GM12878 (cell line): ENCODE measurements around the gene AFG1L. TPM values are rescaled to one million over a fixed set of nuclear protein-coding genes. Genes with fewer than 3 reads are reported as not detected.
"Not testable (repeated sequence)": the region's sequence is repeated elsewhere in the genome, so short reads cannot be mapped to it uniquely, and the experiment has no call there.

Source experiments
- ATAC-seq: fragments of 200-7000 bp; cut with Tn5 transposase; 3 replicates; pipeline ENCODE4 v1.9.1; 2020; ENCODE audit warnings: mild to moderate bottlenecking, moderate library complexity
- BruUV-seq: library from RNA; stranded (reverse); fragments of 400-500 nt; replicated peaks from 2 replicates; lab custom pipeline; 2021; lab: Mats Ljungman, UMichigan
- CTCF ChIA-PET: fragments of 300-600 bp; sonication (Branson Sonifier 250); formaldehyde crosslinking; extraction: SDS; loops from one replicate; lab custom pipeline; 2021; ENCODE audit warnings: inconsistent platforms; lab: Yijun Ruan, JAX
- POLR2A ChIA-PET: fragments of 350-600 bp; formaldehyde crosslinking; extraction: SDS; loops from one replicate; lab custom pipeline; 2021; ENCODE audit warnings: inconsistent platforms; lab: Charles Lee
- RAD21 ChIA-PET: fragments of 300-600 bp; sonication (Branson Sonifier 250); formaldehyde crosslinking; loops from one replicate; lab custom pipeline; 2023; ENCODE audit warnings: antibody characterized with exemption; ENCODE audit not compliant: unreplicated experiment; lab: Charles Lee
- SMC1A ChIA-PET: fragments of 300-600 bp; sonication (Branson Sonifier 250); formaldehyde crosslinking; loops from one replicate; lab custom pipeline; 2023; ENCODE audit not compliant: unreplicated experiment, uncharacterized antibody; lab: Charles Lee
- DNase-seq: peaks from one replicate; pipeline ENCODE4 v3.0.0-alpha.2; 2011; ENCODE audit warnings: low read depth, low spot score
- FAIRE-seq: peaks from 3 replicates; lab custom pipeline; 2011; peaks lifted over from hg19 to GRCh38; lab: Jason Lieb, UNC
- H2AFZ ChIP-seq: 2 replicates; pipeline ENCODE4 v1.6.0; 2011; ENCODE audit warnings: low read depth, low read length, control low read depth; ENCODE audit not compliant: control insufficient read depth
- H3K27ac ChIP-seq: 2 replicates; pipeline ENCODE4 v1.5.1; 2011; ENCODE audit warnings: control low read depth; ENCODE audit not compliant: control insufficient read depth, insufficient read depth
- H3K27me3 ChIP-seq, 2 experiments: replicated peaks in 1 of 2; 2 replicates each; pipeline versions ENCODE4 v1.6.0 to v1.6.1; 2011; ENCODE audit warnings: low read length in 1 of 2; ENCODE audit not compliant: control insufficient read depth in 2 of 2, insufficient read depth in 2 of 2
- H3K36me3 ChIP-seq, 2 experiments: 2 replicates each; pipeline ENCODE4 v1.5.1; 2011; ENCODE audit warnings: low read length in 1 of 2; ENCODE audit not compliant: control insufficient read depth in 2 of 2, insufficient read depth in 2 of 2
- H3K4me1 ChIP-seq: 2 replicates; pipeline ENCODE4 v1.6.1; 2011; ENCODE audit warnings: mild to moderate bottlenecking, low read length, moderate library complexity, mixed read lengths; ENCODE audit not compliant: control insufficient read depth, insufficient read depth
- H3K4me2 ChIP-seq: 2 replicates; pipeline ENCODE4 v1.6.0; 2011; ENCODE audit warnings: control low read depth; ENCODE audit not compliant: control insufficient read depth, insufficient read depth
- H3K4me3 ChIP-seq: fragments of 200-600 bp; sonication (generic); 2 replicates; pipeline ENCODE4 v1.5.1; 2016
- H3K79me2 ChIP-seq: 2 replicates; pipeline ENCODE4 v1.6.0; 2011; ENCODE audit warnings: low read length; ENCODE audit not compliant: control insufficient read depth, insufficient read depth
- H3K9ac ChIP-seq: 2 replicates; pipeline ENCODE4 v1.8.0; 2011; ENCODE audit warnings: low read length, control low read depth, mixed read lengths; ENCODE audit not compliant: control insufficient read depth, insufficient read depth
- H3K9me3 ChIP-seq: replicated peaks from 3 replicates; pipeline ENCODE4 v1.5.1; 2011; ENCODE audit warnings: mild to moderate bottlenecking, low read length; ENCODE audit not compliant: control insufficient read depth, insufficient read depth
- H4K20me1 ChIP-seq: 2 replicates; pipeline ENCODE4 v1.6.0; 2011; ENCODE audit not compliant: control insufficient read depth, insufficient read depth
- BACH1 ChIP-seq: fragments of 450-650 bp; IDR thresholded peaks from 2 replicates; pipeline ENCODE4 v1.6.1; 2017; ENCODE audit warnings: mild to moderate bottlenecking, borderline replicate concordance
- BCL11A ChIP-seq: IDR thresholded peaks from 2 replicates; pipeline ENCODE4 v1.6.1; 2011; ENCODE audit warnings: low read depth, low read length
- CHD2 ChIP-seq: IDR thresholded peaks from 2 replicates; pipeline ENCODE4 v1.6.1; 2011; ENCODE audit warnings: low read depth, low read length, improper control_type of control experiment, borderline replicate concordance
- DPF2 ChIP-seq: fragments of 450-650 bp; IDR thresholded peaks from 2 replicates; pipeline ENCODE4 v1.6.1; 2017; ENCODE audit warnings: mild to moderate bottlenecking
- EED ChIP-seq: sonication (generic); IDR thresholded peaks from 2 replicates; pipeline ENCODE4 v1.6.1; 2016; ENCODE audit warnings: antibody characterized with exemption, low read depth
- EZH2 ChIP-seq: IDR thresholded peaks from 2 replicates; pipeline ENCODE4 v1.6.1; 2012; ENCODE audit warnings: low read depth, mild to moderate bottlenecking, control low read depth, inconsistent platforms, low read length, borderline replicate concordance; ENCODE audit not compliant: control insufficient read depth
- GABPA ChIP-seq: IDR thresholded peaks from 2 replicates; pipeline ENCODE4 v1.6.1; 2014; ENCODE audit warnings: antibody characterized with exemption, low read depth, mild to moderate bottlenecking, inconsistent platforms
- GATAD2B ChIP-seq: fragments of 450-650 bp; conservative IDR thresholded peaks from 2 replicates; pipeline ENCODE4 v1.6.1; 2017; ENCODE audit warnings: low read depth, mild to moderate bottlenecking, moderate library complexity
- IKZF2 ChIP-seq, 2 experiments: fragments of 450-650 bp; IDR thresholded peaks; 2 replicates each; pipeline ENCODE4 v1.6.1; 2017; ENCODE audit warnings: mild to moderate bottlenecking in 2 of 2, moderate library complexity in 2 of 2
- NFIC ChIP-seq: IDR thresholded peaks from 2 replicates; pipeline ENCODE4 v1.6.1; 2012; ENCODE audit warnings: low read depth, mild to moderate bottlenecking, inconsistent platforms, low read length, moderate library complexity
- NFXL1 ChIP-seq: fragments of 450-650 bp; IDR thresholded peaks from 2 replicates; pipeline ENCODE4 v1.6.1; 2017; ENCODE audit warnings: antibody characterized with exemption, mild to moderate bottlenecking, borderline replicate concordance
- RELA ChIP-seq: fragments of 450-650 bp; IDR thresholded peaks from 2 replicates; pipeline ENCODE4 v1.8.0; 2014; ENCODE audit warnings: borderline replicate concordance; ENCODE audit not compliant: partially characterized antibody
- SP1 ChIP-seq: IDR thresholded peaks from one replicate; pipeline ENCODE4 v1.6.1; 2011; ENCODE audit warnings: low read depth, low read length
- ZNF207 ChIP-seq: fragments of 450-650 bp; IDR thresholded peaks from 2 replicates; pipeline ENCODE4 v1.6.1; 2014; ENCODE audit warnings: antibody characterized with exemption, mild to moderate bottlenecking, borderline replicate concordance
- WGBS: methylation state at CpG from one replicate; pipeline ENCODE4 v1.1.6; 2016; ENCODE audit warnings: low lambda C conversion rate; ENCODE audit not compliant: insufficient replicate concordance, insufficient coverage; ENCODE audit errors: missing lambda C conversion rate; 5-methylcytosine and 5-hydroxymethylcytosine counted together
- in situ Hi-C: fragments of 300-500 bp; cut with MboI; formaldehyde crosslinking; loops from 9 replicates; pipeline ENCODE4 v1.14.3; 2018; ENCODE audit warnings: mixed read lengths
- intact Hi-C: fragments of 100-400 bp; cut with micrococcal nuclease; formaldehyde crosslinking; loops from one replicate; pipeline ENCODE4 v1.14.2; 2022; ENCODE audit not compliant: unreplicated experiment
- polyA plus RNA-seq, 11 experiments: library from polyadenylated mRNA; depleted of rRNA in 4 of 11; unstranded in 6 of 11; stranded (reverse) in 5 of 11; fragments of >200 nt; fragmentation: Nextera tagmentation in 4 of 11; fragmentation: Illumina TruSeq in 1 of 11; extraction: Ambion mirVana in 4 of 11; extraction: Trizol in 1 of 11; gene quantifications; 1 replicate in 1 of 11; 2 replicates in 10 of 11; pipeline versions ENCODE4 v1.2.1 to v1.2.3, GENCODE V29; 2011 to 2016; ENCODE audit warnings: inconsistent platforms in 2 of 11, missing spikeins in 2 of 11, low read depth in 1 of 11
- total RNA-seq, 4 experiments: library from RNA; depleted of rRNA in 3 of 4; stranded (reverse); fragments of >200 nt in 3 of 4; fragmentation: Illumina TruSeq in 1 of 4; extraction: Trizol in 1 of 4; gene quantifications; 2 replicates each; pipeline versions ENCODE4 v1.2.1 to v1.2.3, GENCODE V29; 2013 to 2021
- TF ChIP-seq, protein P1 (sequence below): fragments of 450-650 bp; IDR thresholded peaks from 2 replicates; pipeline ENCODE4 v1.6.1; 2017; ENCODE audit warnings: mild to moderate bottlenecking
- TF ChIP-seq, protein P2 (sequence below): IDR thresholded peaks from 2 replicates; pipeline ENCODE4 v1.6.1; 2011; ENCODE audit warnings: low read depth, low read length, improper control_type of control experiment, borderline replicate concordance

Gene AFG1L
- total and polyA plus RNA-seq, 10 of the 15 experiments (the other 5 are each of a cell fraction or from before 2014, with no cell fraction given) = 2.3 to 9.0 (median 4.3) TPM

DNA sequence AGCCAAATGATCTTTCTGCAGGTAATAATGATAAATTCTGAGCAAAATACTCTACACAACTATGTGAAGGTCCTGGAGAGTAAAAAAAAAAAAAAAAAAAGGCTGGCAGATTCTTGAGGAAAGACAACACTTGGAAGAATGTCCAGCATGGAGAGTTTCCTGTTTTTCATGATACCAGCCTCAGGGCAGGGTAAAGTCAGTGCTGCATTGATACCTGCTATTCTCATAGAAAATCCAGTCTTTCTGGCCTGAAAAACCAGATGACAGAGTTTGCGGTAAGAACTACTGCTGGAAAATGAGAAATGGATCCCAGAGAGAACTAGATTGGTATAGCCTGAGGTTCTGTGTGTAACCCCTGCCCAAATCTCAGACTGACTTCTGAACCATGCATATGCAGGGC is 89.1 kb downstream of the AFG1L start:
- Histone ChIP-seq H3K4me1 (no peaks in the 10 kb centered on the region), H2AFZ (no peak overlapping the region), H3K9ac (no peak overlapping the region), H3K4me2 (no peak overlapping the region), H4K20me1 (no peaks in the 10 kb centered on the region), H3K27ac (no peak overlapping the region), H3K27me3 (no peaks in the 10 kb centered on the region), H3K4me3 (no peak overlapping the region), H3K9me3 (no peaks in the 10 kb centered on the region), H3K79me2 (no peaks in the 10 kb centered on the region), H3K36me3 (no peaks in the 10 kb centered on the region)
- SMC1A ChIA-PET = no interaction called here
- no peak for DNase-seq
- no peak for ATAC-seq
- RAD21 ChIA-PET = no interaction called here
- TF ChIP-seq IKZF2 (IDR thresholded peaks at IDR 0.05) (no peak), GABPA (no peak), GATAD2B (no peak), BCL11A (no peak), CHD2 (no peak), ZNF207 (no peak), EED (no peak), SP1 (no peak), NFIC (no peak), RELA (no peak), NFXL1 (no peak), DPF2 (no peak), BACH1 (no peak), EZH2 (no peak)
- TF ChIP-seq, protein P1, sequence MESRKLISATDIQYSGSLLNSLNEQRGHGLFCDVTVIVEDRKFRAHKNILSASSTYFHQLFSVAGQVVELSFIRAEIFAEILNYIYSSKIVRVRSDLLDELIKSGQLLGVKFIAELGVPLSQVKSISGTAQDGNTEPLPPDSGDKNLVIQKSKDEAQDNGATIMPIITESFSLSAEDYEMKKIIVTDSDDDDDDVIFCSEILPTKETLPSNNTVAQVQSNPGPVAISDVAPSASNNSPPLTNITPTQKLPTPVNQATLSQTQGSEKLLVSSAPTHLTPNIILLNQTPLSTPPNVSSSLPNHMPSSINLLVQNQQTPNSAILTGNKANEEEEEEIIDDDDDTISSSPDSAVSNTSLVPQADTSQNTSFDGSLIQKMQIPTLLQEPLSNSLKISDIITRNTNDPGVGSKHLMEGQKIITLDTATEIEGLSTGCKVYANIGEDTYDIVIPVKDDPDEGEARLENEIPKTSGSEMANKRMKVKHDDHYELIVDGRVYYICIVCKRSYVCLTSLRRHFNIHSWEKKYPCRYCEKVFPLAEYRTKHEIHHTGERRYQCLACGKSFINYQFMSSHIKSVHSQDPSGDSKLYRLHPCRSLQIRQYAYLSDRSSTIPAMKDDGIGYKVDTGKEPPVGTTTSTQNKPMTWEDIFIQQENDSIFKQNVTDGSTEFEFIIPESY = no peak
- TF ChIP-seq, protein P2, sequence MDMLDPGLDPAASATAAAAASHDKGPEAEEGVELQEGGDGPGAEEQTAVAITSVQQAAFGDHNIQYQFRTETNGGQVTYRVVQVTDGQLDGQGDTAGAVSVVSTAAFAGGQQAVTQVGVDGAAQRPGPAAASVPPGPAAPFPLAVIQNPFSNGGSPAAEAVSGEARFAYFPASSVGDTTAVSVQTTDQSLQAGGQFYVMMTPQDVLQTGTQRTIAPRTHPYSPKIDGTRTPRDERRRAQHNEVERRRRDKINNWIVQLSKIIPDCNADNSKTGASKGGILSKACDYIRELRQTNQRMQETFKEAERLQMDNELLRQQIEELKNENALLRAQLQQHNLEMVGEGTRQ = no peak
- no peak for FAIRE-seq
- BruUV-seq = no TSS peak
- intact Hi-C loops = no loop called here
- in situ Hi-C loops = no loop called here
- WGBS = 100% methylated on average over 1 of the region's 1 CpG
- POLR2A ChIA-PET = no interaction called here
- CTCF ChIA-PET = no interaction called here

DNA sequence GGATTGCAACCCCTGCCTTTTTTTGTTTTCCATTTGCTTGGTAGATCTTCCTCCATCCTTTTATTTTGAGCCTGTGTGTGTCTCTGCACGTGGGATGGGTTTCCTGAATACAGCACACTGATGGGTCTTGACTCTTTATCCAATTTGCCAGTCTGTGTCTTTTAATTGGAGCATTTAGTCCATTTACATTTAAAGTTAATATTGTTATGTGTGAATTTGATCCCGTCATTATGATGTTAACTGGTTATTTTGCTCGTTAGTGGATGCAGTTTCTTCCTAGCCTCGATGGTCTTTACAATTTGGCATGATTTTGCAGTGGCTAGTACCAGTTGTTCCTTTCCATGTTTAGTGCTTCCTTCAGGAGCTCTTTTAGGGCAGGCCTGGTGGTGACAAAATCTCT is 94.3 kb downstream of the AFG1L start:
- H4K20me1 ChIP-seq, intact Hi-C loops, ATAC-seq, H3K36me3 ChIP-seq, H3K79me2 ChIP-seq, POLR2A ChIA-PET, H3K4me2 ChIP-seq, FAIRE-seq, DNase-seq, H3K9me3 ChIP-seq, H3K27ac ChIP-seq, H3K27me3 ChIP-seq, RAD21 ChIA-PET, CTCF ChIA-PET, BruUV-seq, H3K4me3 ChIP-seq, SMC1A ChIA-PET, H2AFZ ChIP-seq, H3K4me1 ChIP-seq, in situ Hi-C loops, H3K9ac ChIP-seq: not testable (repeated sequence)
- WGBS = 50% methylated on average over 4 of the region's 4 CpGs
